CD4-positive, alpha-beta T cell treated with Interleukin-17A for 4 hours (primary cell): ENCODE measurements around the gene CDH1.
A peak's percentile ranks its signal among the peaks of the same experiment; 100 is the strongest.
"Not testable (repeated sequence)": the region's sequence is repeated elsewhere in the genome, so short reads cannot be mapped to it uniquely, and the experiment has no call there.

ENCODE experiments used
- DNase-seq: peaks from one replicate; pipeline ENCODE4 v3.0.0-alpha.2; 2020; ENCODE audit warnings: mixed read lengths

CDH1 gene

DNA sequence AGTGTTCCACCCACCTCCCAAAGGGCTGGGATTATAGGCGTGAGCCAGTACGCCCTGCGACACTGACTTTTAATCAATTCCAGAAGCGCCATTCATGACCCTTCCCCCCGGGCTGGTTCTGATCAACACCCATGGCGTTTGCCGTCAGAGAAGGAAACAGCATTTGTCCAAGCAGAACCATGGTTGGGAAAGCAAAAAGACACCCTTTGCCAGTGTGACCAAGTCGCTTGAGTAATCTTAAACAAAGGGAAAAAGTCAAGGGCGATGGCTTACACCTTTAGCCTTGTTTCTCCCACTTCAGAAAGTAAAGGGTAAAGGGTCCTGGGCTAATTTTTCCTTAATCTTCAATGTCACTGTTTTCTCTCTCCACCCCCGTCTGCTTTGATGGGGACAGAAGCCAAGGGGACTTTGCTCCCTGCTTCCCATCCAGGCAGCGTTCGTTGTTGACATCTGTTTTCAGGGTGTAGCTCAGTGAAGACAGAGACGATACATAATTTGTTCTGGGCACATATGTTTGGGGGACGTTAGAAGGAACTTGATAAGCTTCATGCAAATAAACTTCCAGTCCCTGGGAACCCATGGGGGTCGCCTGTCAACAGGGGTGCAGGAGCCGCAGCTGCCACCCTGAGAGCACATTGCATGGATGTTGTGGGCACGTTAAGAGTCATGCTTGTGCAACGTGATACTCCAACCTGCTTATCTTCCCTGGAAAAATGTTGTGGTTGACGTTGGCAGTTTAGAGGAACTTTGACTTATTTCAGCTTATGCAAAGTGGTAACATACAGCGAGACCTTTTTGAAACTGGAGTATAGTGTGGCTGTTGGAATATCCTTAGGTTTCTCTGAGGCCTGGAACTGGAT is 55.6 kb downstream of the CDH1 start:
- DNase-seq = no peak

DNA sequence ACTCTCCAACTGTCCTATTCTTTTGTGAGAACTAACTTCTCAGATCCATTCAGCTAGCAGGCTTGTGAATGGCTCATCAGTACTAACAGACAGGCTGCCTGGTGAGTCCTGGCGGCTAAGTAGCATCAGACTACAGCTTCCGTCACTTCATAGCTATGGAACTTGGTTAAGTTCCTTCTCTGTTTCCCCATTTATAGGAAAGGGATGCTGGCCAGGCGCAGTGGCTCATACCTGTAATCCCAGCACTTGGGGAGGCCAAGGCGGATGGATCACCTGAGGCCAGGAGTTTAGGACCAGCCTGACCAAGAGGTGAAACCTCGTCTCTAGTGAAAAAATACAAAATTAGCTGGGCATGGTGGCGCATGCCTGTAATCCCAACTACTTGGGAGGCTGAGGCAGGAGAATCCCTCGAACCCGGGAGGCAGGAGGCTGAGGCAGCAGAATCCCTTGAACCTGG is 56.3 kb downstream of the CDH1 start:
- no peak for DNase-seq

DNA sequence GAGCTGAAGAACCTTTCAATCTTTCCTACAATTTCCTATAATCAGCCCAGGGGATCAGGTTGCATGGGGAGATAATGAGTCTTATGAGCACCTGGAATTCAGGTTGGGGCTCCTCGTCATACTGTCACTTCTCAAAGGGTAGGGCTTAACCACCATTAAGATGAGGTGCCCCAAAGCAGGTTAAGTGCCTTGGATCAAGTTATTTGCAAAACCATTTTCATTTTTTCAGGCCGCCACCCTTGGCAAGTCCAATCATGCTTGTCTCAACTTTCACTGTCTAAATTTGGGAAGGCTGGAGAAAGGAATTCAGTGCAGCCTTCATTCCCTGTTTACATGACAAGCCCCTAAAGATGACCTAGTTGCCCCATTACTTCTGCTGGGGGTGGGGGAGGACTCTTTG is 61.3 kb downstream of the CDH1 start:
- no peak for DNase-seq

DNA sequence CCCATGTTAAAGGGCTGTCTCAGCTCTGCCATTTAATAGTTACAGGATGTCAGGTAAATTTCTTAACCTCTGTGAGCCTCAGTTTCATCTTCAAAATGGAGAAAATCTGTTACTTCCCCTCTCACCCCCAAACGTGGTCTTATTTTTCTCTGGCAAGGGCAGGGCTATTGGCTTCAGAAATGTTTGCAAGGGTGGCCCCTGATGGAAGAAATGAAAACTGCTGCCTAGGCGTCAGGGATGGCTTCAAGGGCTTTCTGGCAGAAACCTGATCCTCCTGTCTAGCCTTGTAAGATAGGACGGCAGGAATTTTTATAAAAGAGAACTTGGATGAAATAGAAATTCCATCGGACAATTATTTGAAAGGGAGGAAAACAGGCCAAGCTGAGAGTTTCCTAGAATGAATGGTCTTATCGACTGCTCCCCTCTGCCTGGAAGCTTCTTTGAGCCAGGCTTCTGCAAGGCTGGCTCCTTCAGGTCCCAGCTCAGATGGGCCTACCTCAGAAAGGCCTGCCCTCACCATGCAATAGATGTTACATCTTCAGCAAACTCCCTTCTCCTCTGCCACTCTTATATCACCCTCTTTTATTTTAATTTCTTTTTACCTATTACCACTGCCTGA is 63.3 kb downstream of the CDH1 start:
- DNase-seq = peak; percentile 21

DNA sequence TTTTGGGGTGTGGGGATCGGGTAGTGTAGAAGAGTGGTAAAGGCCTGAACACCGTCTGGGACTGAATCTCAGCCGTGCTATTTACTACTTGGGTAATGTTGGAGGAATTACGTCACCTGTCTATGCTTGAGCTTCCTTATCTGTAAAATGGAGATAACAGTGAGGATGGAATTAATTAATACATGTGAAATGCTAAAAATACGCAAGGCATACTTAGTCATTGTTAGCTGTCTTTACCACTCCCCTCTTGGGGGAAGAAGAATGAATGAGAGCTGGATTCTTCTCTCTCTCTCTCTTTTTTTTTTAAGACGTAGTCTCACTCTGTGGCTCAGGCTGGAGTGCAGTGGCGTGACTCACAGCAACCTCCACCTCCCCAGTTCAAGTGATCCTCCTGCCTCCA is 65.1 kb downstream of the CDH1 start:
- DNase-seq = no peak

DNA sequence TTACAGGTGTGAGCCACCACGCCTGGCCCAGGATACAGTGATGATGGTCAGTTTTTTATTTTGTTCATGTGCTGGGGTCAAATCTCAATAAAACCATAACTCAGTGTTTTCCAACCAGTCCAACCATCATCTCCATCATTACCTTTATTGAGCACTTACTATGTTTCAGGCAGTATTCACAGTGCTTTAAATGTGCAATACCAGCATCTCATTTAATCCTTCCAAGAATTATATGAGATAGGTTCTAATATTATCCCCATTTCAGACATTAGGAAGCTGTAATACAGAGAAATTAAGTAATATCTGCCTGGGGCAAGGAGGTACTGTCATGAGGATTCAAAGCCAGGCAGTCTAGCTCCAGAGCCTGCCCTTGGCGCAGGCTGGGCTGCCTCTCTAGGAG is 69.3 kb downstream of the CDH1 start:
- no peak for DNase-seq

DNA sequence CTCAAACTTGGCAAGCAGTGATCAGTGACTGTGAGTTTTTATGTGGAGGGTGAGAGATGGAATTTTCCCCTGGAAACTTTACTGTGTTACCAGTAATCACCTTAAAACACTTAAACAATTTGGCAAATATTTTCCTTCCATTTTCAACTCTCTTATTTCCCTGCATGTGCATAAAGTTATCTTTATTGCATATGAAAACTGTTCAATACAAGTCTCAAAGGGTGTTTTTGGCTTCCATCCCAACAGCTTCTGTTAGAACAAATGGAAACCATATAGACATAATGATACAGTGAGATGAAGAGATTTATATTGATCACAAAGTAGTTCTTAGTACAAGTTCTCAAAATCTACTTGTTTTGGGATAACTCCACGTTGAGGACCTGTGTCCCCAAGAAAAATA is 69.9 kb downstream of the CDH1 start:
- DNase-seq = no peak

DNA sequence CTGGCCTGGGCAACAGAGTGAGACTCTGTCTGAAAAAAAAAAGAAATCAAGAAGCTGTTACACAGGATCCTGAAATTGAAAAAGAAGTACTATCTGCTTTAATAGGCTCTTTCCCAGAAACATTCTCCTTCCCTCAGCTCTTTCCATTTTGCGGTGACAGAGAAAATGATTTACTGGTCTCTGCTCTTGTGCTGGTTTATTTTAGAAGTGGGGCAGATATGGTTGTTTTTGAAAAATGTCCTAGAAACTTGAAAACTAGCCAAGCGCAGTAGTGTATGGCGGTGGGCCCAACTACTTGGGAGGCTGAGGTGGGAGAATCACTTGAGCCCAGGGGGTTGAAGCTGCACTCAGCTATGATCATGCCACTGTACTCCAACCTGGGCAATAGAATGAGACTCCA is 77.4 kb downstream of the CDH1 start:
- DNase-seq = no peak

DNA sequence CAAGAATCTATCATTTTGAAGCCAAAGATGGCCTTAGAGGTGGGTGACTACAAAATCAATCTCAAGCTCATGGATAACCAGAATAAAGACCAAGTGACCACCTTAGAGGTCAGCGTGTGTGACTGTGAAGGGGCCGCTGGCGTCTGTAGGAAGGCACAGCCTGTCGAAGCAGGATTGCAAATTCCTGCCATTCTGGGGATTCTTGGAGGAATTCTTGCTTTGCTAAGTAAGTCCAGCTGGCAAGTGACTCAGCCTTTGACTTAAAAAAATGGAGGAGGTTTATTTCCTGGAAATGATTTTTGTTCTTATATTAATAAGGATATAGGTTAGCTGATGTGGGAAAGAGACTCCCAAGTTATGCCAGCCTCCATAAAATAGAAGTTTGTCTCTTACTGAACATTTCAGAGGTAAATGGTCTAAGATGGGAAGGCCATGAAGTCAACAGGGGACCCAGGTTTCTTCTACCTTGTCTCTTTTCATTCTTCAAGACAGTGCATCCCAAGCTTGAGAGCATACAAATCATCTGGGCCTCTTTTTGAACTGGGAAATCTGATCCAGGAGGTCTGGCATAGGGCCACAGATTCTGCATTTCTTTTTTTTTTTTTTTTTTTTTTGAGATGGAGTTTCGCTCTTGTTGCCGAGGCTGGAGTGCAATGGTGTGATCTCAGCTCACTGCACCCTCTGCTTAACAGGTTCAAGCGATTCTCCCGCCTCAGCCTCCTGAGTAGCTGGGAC is 86.5 kb downstream of the CDH1 start:
- no peak for DNase-seq

DNA sequence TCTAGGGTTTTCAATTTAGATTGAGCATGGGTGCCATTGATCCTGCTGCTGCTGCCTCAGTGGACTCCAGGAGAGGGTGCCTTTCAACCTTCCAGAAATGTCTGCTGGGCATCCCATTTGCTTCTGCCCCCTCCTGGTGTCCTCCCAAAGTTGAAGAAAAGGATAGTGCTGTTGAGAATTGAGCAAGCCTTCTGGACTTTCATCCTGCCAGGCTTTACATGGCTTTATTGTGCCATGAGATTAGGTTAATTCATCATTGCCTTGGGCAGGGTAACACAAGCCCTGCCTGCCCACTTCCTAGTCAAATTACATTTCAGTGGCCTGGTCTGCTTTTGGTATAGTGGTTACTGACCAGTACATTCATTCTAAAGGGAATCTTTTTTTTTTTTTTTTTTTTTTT is 88.3 kb downstream of the CDH1 start:
- no peak for DNase-seq

DNA sequence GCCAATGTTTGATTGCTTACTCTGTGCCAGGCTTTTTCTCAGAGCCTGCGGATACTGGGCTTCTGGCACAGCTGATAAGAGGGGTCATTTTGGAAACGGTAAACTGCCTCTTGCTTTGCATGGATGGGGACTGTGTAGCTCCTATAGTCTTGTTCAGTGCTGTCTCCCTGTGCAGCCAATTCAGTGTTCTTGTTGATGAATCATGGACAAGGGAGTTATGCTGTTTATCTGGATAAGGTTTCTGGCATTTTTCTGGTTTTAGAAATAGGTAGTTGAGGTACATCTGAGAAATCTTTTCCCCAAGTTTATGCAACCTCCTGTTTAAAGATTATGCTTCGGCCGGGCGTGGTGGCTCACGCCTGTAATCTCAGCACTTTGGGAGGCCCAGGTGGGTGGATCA is 89.6 kb downstream of the CDH1 start:
- no peak for DNase-seq

DNA sequence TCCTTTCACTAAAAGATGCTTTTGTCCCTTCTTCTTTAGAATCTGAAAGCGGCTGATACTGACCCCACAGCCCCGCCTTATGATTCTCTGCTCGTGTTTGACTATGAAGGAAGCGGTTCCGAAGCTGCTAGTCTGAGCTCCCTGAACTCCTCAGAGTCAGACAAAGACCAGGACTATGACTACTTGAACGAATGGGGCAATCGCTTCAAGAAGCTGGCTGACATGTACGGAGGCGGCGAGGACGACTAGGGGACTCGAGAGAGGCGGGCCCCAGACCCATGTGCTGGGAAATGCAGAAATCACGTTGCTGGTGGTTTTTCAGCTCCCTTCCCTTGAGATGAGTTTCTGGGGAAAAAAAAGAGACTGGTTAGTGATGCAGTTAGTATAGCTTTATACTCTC is 96.2 kb downstream of the CDH1 start:
- DNase-seq = no peak

DNA sequence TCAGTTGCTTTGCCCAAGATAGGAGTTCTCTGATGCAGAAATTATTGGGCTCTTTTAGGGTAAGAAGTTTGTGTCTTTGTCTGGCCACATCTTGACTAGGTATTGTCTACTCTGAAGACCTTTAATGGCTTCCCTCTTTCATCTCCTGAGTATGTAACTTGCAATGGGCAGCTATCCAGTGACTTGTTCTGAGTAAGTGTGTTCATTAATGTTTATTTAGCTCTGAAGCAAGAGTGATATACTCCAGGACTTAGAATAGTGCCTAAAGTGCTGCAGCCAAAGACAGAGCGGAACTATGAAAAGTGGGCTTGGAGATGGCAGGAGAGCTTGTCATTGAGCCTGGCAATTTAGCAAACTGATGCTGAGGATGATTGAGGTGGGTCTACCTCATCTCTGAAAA is 97.5 kb downstream of the CDH1 start:
- DNase-seq = no peak

DNA sequence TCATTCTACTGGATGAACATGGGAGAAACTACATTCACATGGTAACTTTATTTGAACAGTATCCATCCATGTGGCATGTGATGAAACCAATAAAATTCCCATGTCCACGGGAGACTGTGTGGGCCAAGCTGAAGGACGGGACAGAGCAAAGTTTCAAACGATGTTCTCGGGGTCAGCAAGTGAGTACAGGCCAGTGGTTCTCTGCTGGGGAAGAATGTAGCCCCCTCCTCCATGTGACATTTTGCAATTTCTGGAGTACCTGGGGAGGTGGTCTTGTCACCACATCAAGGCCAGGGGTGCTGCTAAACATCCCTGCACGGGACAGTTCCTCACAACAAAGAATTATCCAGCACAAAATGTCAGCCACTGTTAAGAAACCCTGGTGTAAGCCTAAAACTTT is 98.9 kb downstream of the CDH1 start:
- no peak for DNase-seq

DNA sequence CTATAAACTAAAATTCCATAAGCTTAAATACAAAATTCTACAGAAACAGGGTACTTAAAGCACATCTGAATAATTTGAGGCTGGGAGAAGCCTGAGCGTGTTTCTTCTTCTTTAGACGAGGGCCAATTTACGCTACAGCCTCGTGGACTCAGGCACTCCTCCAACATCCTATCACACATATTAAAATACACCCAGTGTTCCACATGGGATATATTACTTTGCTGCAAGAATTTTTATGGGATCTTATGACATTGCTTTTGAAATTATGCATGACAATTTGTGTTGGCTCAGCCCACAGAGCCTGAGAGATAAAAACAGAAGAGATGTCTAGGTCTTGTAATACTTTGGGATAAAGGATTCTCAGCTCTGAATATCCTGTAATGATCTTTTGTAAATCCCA is 102.7 kb downstream of the CDH1 start:
- DNase-seq = no peak

DNA sequence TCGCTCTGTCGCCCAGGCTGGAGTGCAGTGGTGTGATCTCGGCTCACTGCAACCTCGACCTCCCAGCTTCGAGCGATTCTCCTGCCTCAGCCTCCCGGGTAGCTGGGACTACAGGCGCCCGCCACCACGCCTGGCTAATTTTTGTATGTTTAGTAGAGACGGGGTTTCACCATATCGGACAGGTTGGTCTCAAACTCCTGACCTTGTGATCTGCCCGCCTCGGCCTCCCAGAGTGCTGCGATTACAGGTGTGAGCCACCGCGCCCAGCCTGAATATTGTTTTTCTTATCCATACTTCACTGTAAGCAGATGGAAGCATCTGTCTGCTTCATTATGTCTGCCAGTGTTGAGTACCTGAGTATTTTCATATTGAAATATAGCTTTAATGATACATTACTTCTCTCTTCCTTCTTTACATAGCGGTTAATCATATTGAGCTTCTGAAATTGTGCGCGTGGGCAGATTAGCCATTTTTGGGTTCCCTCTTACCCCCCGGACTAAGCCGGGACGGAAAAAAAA is 105.9 kb downstream of the CDH1 start:
- not testable (repeated sequence) for DNase-seq

DNA sequence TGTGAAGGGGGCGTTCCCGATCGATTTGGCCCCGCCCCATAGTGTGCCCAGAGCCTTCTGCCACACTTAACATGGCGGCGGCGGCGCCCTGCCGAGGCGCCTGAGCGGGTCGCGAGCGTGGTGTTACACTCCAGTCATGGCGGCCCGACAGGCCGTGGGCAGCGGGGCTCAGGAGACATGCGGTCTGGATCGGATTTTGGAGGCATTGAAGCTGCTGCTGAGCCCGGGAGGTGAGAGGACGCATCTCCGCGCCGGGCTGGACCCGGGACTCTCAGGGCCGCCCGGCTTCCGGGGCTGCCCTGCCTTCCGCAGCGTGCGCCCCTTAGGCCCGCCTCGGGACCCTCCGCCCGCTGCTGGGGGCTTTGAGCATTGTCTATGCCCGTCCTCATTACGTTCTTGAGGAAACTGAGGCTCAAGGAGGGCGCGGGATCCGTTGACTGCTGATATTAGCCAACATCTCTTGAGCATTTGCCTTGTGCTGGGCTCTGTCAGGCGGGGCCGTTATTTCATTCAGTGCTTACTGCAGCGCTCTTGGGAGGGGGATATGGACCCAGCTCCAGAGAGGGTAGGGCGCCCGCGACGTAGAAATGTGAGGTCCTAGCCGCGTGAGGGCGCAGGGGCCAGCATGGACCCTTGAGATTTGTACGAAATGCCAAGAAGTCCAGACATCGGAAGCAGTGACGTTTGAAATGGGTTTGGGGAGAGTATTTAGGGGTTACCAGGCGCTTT is 106.6 kb downstream of the CDH1 start, which contains the start of gene TANGO6:
Gene TANGO6 (plus strand): TSS at position 50 of the 729 bp plus-strand sequence. CDS start 87 bp downstream, at position 137.
- DNase-seq = peak; percentile 94

DNA sequence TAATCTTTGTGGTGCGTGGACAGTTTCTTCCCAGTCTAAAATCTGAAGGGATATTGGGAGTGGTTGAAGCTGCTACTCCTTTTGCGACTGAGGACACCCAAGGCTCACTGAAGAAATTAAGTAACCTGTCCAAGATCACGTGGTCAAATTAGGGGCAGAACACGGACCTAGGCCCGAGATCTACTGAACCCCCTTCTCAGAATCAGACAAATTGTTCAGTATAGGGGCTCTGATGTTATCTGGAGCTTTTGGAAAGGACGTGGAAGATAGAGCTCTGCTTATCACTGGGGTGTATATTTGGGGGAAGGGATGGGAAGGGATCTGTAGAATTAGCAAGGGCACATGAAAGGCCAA is 107.1 kb downstream of the CDH1 start:
- DNase-seq = no peak

DNA sequence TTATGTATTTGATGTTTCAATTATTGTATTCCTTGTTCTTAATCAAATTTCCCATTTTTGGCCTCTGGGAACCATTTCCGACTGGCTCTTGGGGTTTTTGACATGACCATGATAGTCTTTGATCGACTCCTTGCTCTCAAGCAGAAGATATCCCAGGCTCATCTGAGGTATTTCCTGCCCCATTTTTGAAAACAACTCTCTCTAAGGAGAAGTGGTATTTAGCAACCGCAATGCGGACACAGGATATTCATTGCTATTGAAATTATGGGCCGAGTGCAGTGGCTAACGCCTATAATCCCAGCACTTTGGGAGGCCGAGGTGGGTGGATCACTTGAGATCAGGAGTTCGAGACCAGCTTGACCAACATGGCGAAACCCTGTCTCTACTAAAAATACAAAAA is 111.7 kb downstream of the CDH1 start:
- no peak for DNase-seq

DNA sequence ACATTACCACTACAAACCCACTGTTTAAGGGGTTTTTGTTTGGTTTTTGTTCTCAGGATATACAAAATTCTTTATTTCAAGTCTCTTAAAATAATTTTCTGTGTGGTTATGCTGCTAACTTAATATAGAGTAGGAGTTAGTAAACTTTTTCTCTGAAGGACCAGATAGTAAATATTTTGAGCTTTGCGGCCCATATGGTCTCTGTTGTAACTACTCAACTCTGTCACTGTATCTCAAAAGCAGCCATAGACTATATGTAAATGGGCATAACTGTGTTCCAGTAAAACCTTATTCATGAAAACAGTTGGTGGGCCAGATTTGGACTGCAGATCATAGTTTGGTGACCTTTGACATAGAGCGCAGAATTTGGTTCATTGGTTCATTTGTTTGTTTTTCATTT is 113.4 kb downstream of the CDH1 start:
- DNase-seq = no peak

DNA sequence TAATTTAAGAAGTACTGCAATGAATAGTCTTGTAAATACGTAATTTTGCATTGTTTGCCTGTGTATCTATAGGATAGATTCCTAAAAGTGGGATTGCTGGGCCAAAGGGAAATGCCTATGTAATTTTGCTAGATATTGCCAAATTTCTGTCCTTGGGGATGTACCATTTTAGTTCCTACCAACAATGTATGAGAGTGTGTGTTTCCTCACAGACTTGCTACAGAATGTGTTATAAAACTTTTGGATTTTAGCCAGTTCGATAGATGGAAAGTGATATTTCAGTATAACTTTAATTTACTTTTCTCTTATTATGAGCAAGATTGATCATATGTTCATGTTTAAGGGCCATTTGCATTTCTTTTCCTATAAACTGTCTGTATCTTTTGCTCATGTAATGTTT is 114.5 kb downstream of the CDH1 start:
- DNase-seq = no peak

DNA sequence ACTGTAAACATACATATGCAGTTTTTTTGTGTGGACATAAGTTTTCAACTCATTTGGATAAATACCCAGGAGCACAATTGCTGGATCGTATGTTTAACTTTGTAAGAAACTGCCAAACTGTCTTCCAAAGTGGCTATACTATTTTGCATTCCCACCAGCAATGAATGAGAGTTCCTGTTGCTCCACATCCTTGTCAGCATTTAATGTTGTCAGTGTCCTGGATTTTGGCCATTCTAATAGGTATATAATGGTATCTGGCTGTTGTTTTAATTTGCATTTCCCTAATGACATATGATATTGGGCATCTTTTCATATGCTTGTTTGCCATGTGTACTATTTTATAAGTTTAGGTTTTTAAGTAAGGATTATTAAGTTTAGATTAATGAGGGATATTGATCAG is 120.4 kb downstream of the CDH1 start:
- no peak for DNase-seq

DNA sequence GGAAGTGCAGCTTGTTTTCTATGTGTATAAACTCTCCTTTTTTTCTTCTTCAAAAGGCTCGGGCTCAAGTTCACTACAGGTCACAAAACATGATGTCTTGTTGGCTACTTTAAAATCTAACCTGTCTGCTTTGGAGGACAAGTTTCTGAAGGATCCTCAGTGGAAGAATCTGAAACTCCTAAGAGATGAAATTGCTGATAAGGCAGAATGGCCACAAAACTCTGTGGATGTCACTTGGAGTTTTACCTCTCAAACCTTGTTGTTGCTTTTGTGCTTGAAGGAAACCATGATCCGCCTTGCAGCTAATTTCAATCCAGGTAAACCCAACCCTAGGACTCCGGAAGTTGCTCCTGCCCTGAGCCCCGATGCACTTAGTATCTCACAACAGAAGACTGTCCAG is 122.7 kb downstream of the CDH1 start:
- DNase-seq = no peak
